ENCODE data around the gene CASTOR2. TPM values are rescaled to one million over a fixed set of nuclear protein-coding genes. Genes with fewer than 3 reads are reported as not detected.
"Not testable (repeated sequence)": the region's sequence is repeated elsewhere in the genome, so short reads cannot be mapped to it uniquely, and the experiment has no call there.

Gene CASTOR2
- total RNA-seq, 2 experiments from 2014 or later, result 3.1 to 3.6 TPM

DNA sequence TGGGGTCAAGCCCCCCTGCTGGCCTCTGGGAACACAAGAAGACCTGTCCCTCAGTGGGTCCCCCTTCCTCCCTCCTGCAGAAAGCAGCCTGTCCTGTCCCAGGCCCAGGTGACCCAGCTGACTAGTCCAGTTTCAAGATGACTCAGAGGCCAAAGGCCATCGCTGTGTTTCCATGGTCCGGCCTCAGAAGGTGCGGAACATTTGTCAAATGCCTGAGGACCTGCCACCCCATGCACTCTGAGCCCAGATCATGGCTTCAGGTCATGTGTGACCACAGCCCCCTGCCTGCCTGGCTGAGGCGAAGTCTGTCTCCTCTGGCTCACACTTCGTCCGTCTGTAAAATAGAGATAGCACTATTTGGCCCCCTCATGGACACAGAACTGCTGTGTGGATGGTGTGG lies 2.4 kb downstream of the CASTOR2 start:
- CTCF ChIA-PET; H3K9me3 Mint-ChIP-seq; H3K36me3 Mint-ChIP-seq (ENCODE audit: low read depth); ATAC-seq (ENCODE audit: poor library complexity); H3K36me3 ChIP-seq (ENCODE audit: insufficient read depth, low read length); H3K27ac Mint-ChIP-seq; H3K27me3 ChIP-seq (ENCODE audit: control insufficient read depth in 1 of 2, insufficient read depth in 2 of 2, low read length in 2 of 2); H3K27ac ChIP-seq (ENCODE audit: low read depth in 1 of 2, low read length in 2 of 2); intact Hi-C loops (cut with DNase I, micrococcal nuclease); H3K9me3 ChIP-seq (ENCODE audit: control insufficient read depth in 1 of 2, insufficient read depth in 1 of 2, low read length in 2 of 2); H3K4me1 ChIP-seq (ENCODE audit: insufficient read depth, low read length); H3K4me1 Mint-ChIP-seq (ENCODE audit: low read depth); H3K4me3 ChIP-seq (ENCODE audit: low read length); H3K27me3 Mint-ChIP-seq; DNase-seq; POLR2A ChIA-PET: not testable (repeated sequence)
- peak overlapping the region; percentile 11 for H3K4me3 Mint-ChIP-seq

DNA sequence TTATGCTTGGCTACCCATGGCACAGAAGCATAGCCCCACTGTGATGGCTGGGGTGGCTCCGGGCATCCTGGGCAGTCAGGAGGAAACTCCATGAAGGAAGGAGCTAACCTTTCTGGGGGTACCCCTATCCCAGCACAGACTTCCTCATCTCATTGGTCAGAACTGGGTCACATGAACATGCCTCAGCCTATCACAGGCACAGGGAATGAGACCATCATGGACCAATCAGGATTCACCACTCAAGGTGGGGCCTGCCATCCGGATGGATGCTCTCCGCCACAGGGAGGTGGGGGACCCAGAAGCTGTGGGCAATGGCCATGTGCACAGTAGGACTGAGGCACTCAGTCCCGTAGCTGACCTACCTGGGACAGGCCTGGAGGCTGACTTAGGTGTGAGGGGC lies 6.9 kb downstream of the CASTOR2 start:
- H3K36me3 ChIP-seq (ENCODE audit: insufficient read depth, low read length); H3K4me1 ChIP-seq (ENCODE audit: insufficient read depth, low read length); DNase-seq; CTCF ChIA-PET; intact Hi-C loops (cut with DNase I, micrococcal nuclease); H3K27ac ChIP-seq (ENCODE audit: low read depth in 1 of 2, low read length in 2 of 2); H3K27me3 ChIP-seq (ENCODE audit: control insufficient read depth in 1 of 2, insufficient read depth in 2 of 2, low read length in 2 of 2); H3K4me3 Mint-ChIP-seq; POLR2A ChIA-PET; H3K4me3 ChIP-seq (ENCODE audit: low read length); ATAC-seq (ENCODE audit: poor library complexity); H3K27me3 Mint-ChIP-seq; H3K27ac Mint-ChIP-seq; H3K9me3 ChIP-seq (ENCODE audit: control insufficient read depth in 1 of 2, insufficient read depth in 1 of 2, low read length in 2 of 2); H3K36me3 Mint-ChIP-seq (ENCODE audit: low read depth); H3K4me1 Mint-ChIP-seq (ENCODE audit: low read depth); H3K9me3 Mint-ChIP-seq: not testable (repeated sequence)

DNA sequence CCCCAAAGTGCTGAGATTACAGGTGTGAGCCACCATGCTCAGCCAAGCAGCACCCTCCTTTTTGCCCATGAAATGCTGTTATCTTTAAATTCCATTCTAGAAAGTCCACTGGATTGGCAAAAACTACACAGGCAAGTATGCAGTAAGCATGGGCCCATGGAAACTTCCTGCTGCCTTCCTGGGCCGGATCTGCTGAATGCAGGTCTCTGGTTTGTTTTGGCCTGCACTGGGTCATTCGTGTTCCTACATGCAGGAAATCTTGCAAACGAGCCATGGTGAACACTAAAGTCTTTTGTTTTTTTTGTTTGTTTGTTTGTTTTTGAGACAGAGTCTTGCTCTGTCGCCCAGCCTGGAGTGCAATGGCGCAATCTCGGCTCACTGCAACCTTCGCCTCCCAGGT lies 7.9 kb downstream of the CASTOR2 start:
- H3K4me3 Mint-ChIP-seq; CTCF ChIA-PET; ATAC-seq (ENCODE audit: poor library complexity); H3K9me3 Mint-ChIP-seq; H3K36me3 ChIP-seq (ENCODE audit: insufficient read depth, low read length); H3K27ac Mint-ChIP-seq; H3K4me3 ChIP-seq (ENCODE audit: low read length); H3K27ac ChIP-seq (ENCODE audit: low read depth in 1 of 2, low read length in 2 of 2); H3K4me1 Mint-ChIP-seq (ENCODE audit: low read depth); POLR2A ChIA-PET; intact Hi-C loops (cut with DNase I, micrococcal nuclease); H3K4me1 ChIP-seq (ENCODE audit: insufficient read depth, low read length); H3K9me3 ChIP-seq (ENCODE audit: control insufficient read depth in 1 of 2, insufficient read depth in 1 of 2, low read length in 2 of 2); DNase-seq; H3K36me3 Mint-ChIP-seq (ENCODE audit: low read depth); H3K27me3 ChIP-seq (ENCODE audit: control insufficient read depth in 1 of 2, insufficient read depth in 2 of 2, low read length in 2 of 2); H3K27me3 Mint-ChIP-seq: not testable (repeated sequence)

DNA sequence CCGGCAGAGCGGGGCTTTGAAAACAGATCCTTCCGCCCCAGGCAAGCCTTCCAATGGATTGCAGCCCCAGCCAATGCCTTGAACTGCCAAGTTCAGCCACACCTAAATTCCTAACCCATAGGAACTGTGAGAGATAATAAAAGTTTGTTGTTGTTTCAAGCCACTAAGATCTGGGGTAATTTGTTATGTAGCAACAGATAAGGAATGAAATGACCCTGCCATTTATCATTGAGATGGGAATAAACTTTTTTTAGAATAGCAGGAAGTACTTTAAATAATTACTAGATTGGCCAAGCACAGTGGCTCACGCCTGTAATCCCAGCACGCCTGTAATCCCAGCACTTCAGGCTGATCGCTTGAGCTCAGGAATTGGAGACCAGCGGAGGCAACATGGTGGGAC lies 11.5 kb downstream of the CASTOR2 start:
- H3K4me3 Mint-ChIP-seq; H3K36me3 ChIP-seq (ENCODE audit: insufficient read depth, low read length); DNase-seq; H3K9me3 Mint-ChIP-seq; H3K4me3 ChIP-seq (ENCODE audit: low read length); H3K27ac ChIP-seq (ENCODE audit: low read depth in 1 of 2, low read length in 2 of 2); ATAC-seq (ENCODE audit: poor library complexity); CTCF ChIA-PET; H3K9me3 ChIP-seq (ENCODE audit: control insufficient read depth in 1 of 2, insufficient read depth in 1 of 2, low read length in 2 of 2); intact Hi-C loops (cut with DNase I, micrococcal nuclease); POLR2A ChIA-PET; H3K27me3 ChIP-seq (ENCODE audit: control insufficient read depth in 1 of 2, insufficient read depth in 2 of 2, low read length in 2 of 2); H3K4me1 ChIP-seq (ENCODE audit: insufficient read depth, low read length); H3K27ac Mint-ChIP-seq; H3K36me3 Mint-ChIP-seq (ENCODE audit: low read depth); H3K4me1 Mint-ChIP-seq (ENCODE audit: low read depth); H3K27me3 Mint-ChIP-seq: not testable (repeated sequence)

DNA sequence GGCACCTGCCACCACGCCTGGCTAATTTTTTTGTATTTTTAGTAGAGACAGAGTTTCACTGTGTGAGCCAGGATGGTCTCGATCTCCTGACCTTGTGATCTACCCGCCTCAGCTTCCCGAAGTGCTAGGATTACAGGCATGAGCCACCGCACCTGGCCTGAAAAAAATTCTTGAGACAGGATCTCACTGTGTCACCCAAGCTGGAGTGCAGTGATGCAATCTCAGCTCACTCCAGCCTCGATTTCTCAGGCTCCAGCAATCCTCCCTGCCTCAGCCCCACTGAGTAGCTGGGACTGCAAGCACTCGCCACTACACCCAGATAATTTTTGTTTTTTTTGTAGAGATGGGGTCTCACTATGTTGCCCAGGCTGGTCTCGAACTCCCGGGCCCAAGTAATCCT lies 13.0 kb downstream of the CASTOR2 start:
- CTCF ChIA-PET; H3K4me3 ChIP-seq (ENCODE audit: low read length); H3K9me3 ChIP-seq (ENCODE audit: control insufficient read depth in 1 of 2, insufficient read depth in 1 of 2, low read length in 2 of 2); H3K36me3 ChIP-seq (ENCODE audit: insufficient read depth, low read length); intact Hi-C loops (cut with DNase I, micrococcal nuclease); H3K27me3 Mint-ChIP-seq; H3K4me1 Mint-ChIP-seq (ENCODE audit: low read depth); H3K27me3 ChIP-seq (ENCODE audit: control insufficient read depth in 1 of 2, insufficient read depth in 2 of 2, low read length in 2 of 2); H3K36me3 Mint-ChIP-seq (ENCODE audit: low read depth); DNase-seq; H3K9me3 Mint-ChIP-seq; POLR2A ChIA-PET; H3K4me1 ChIP-seq (ENCODE audit: insufficient read depth, low read length); H3K27ac Mint-ChIP-seq; H3K4me3 Mint-ChIP-seq; H3K27ac ChIP-seq (ENCODE audit: low read depth in 1 of 2, low read length in 2 of 2); ATAC-seq (ENCODE audit: poor library complexity): not testable (repeated sequence)

DNA sequence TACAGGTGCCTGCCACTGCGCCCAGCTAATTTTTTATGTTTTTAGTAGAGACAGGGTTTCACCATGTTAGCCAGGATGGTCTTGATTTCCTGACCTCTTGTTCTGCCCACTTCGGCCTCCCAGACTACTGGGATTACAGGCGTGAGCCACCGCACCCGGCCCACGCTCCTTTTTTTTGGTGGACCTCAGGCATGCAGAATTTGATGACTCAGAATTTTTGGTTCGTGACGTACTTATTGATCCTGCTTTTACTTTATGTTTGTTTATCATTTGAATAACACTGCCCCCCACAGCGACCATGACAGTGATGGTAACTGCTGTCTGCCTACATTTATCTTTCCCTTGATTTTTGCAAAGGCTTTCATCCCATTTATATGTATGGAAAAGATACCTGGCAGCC lies 23.9 kb downstream of the CASTOR2 start:
- ATAC-seq (ENCODE audit: poor library complexity); H3K36me3 ChIP-seq (ENCODE audit: insufficient read depth, low read length); intact Hi-C loops (cut with DNase I, micrococcal nuclease); DNase-seq; H3K4me3 ChIP-seq (ENCODE audit: low read length); H3K27me3 ChIP-seq (ENCODE audit: control insufficient read depth in 1 of 2, insufficient read depth in 2 of 2, low read length in 2 of 2); H3K4me1 Mint-ChIP-seq (ENCODE audit: low read depth); H3K27ac ChIP-seq (ENCODE audit: low read depth in 1 of 2, low read length in 2 of 2); H3K27ac Mint-ChIP-seq; POLR2A ChIA-PET; H3K27me3 Mint-ChIP-seq; H3K9me3 Mint-ChIP-seq; H3K9me3 ChIP-seq (ENCODE audit: control insufficient read depth in 1 of 2, insufficient read depth in 1 of 2, low read length in 2 of 2); H3K36me3 Mint-ChIP-seq (ENCODE audit: low read depth); CTCF ChIA-PET; H3K4me1 ChIP-seq (ENCODE audit: insufficient read depth, low read length); H3K4me3 Mint-ChIP-seq: not testable (repeated sequence)

Data from CD4-positive, alpha-beta T cell (primary cell).